ENCODE data around the gene CAMK1.
A peak's percentile ranks its signal among the peaks of the same experiment; 100 is the strongest.

The CAMK1 gene

DNA sequence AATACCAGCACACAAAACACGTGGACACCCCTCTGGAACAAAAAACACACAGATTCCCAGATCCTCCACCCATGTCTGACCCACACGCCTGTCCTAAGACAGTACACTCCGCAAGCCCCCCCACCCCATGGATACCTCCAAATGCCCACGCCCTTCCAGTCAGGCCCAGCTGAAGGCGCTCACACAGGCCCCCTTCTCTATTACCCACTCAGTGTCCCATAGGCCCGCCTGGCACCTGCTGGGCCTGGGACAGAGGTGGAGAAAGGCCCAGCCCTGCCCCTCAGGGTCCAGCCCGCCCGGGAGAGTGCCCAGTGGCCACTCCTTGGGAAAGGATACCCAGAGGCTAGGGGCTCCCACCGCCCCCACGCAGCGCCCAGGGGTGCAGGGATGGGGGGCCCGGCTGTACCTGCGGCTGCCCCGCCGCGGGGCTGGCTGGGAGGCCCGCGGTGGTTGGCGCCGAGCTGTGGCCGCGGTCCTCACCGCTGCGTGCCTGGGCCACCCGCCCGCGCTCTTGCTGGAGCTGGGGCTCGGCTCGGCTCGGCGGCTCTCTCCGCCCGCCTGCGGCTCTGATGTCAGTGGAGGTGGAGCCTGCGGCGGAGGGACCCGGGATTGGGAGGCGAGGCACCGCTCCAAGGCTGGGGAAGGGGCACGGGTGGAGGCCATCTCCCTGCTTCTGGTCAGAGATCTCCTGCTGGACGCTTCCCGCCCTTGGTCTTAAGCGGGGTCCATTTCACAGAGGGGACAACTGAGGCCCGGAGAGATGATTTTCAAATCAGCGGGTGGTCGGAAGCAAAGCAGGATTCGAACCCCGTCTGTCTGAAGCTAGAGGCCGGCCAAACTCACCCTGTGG is at the start of gene CAMK1:
CAMK1 (minus strand) TSS at position 522 of the 850 bp plus-strand sequence. CDS start 2,198 bp downstream, outside the sequence.
- DNase-seq (ENCODE audit: low read depth in 1 of 2, low spot score in 1 of 2): no peak

DNA sequence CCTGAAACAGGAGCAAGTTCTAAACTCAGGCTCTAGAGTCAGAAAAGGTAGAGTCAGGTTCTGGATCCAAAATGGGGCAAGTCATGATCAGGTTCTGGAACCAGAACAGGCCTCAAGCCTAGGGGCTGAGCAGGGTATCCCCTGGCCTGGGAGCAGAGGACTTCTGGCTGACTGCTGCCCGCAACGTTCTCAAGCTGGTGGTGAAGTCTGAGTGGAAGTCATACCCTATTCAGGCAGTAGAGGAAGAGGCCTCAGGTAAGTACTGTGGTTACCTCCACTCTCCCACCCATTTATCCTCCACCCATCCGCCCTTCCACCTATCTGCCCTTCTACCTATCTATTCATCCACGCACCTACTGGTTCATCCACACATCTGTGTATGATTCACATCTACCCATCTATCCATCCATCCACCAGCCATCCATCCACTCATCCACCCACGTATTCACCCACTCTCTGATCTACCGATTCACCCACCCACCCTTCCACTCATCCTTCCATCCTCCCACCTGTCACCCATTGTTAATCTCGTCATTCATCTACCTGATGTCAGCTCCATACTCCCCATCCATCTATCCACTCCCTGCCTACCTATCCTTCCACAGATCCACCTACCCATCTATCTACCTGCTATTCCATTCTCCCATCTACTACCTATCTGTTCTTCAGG is 49.1 kb upstream of the CAMK1 start:
- DNase-seq (ENCODE audit: low read depth in 1 of 2, low spot score in 1 of 2): no peak

DNA sequence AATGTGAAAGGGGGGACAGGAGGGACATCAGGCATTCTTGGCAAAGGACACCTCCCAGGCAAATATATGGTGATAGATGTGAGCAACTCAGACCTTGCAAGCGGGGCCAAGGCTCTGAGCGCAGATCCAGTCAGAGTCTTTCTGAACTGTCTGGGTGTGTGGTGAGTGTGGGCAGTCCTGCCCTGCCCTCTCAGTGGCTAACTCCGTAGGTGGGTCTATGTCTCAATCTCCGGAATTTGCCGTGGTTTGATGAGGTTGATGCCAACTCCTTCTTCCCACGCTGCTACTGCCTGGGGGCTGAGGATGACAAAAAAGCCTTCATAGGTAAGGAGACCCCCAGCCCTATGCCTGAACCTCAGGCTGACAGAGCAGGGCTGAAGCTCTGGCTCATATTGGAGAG is 47.7 kb upstream of the CAMK1 start:
- no peak for DNase-seq (ENCODE audit: low read depth in 1 of 2, low spot score in 1 of 2)

DNA sequence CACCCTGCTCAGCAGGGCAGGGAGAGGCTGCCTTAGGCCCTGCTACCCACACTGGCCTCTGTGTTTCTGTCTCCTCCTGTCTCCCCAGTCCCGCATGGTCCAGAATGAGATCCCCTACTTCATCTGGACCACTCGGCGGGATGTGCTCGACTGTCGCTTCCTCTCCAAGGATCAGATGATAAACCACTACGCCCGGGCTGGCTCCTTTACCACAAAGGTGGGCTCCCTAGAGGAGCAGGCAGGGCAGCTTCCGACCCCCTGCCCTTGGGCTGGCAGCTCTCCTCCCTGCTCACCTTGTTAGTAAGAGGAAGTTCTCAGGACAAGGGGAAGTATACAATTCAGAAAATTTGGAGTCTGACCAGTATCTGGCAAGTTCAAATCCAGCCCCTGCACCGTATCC is 46.2 kb upstream of the CAMK1 start:
- DNase-seq (ENCODE audit: low read depth in 1 of 2, low spot score in 1 of 2): no peak

DNA sequence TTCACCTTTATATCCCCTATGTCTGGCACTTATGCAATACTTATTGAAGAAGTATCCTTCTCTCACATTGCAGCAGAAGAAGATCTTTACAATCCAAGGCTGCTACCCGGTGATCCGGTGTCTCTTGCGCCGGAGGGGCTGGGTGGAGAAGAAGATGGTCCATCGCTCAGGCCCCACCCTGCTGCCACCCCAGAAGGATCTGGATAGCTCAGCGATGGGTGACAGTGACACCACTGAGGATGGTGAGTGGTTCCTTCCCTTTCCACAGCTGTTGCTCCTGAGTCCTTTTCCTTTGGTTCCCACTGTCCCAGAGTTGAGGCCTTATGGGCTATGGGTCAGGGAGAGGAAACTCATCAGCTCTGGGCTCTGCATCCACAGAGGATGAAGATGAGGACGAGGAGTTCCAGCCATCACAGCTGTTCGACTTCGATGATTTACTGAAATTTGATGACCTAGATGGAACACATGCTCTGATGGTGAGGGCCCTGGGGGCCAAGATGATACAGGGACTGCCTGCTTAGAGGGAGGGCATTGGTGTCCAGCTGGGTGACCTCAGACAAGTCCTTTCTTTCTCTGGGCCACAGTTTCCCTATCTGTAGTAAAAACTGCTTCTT is 43.2 kb upstream of the CAMK1 start:
- no peak for DNase-seq (ENCODE audit: low read depth in 1 of 2, low spot score in 1 of 2)

DNA sequence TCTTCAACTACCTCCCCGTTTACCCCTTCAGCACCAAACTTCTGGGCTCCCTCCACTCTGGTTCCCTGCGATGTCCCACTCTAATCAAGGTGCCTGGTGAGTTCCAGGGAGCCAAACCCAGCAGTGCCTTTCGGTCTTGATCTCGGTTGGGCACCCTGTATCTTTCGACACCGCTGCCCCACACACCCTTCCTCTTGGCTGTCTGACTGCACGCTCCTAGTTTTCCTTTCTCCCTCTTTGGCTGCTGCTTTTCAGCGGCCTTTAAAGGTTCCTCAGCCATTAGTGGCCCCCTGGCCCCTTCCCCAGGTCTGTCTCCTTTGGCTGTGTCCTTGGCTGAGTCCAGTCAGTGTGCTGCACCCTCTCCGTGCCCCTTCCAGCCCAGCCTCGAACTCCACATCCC is 41.1 kb upstream of the CAMK1 start:
- no peak for DNase-seq (ENCODE audit: low read depth in 1 of 2, low spot score in 1 of 2)

DNA sequence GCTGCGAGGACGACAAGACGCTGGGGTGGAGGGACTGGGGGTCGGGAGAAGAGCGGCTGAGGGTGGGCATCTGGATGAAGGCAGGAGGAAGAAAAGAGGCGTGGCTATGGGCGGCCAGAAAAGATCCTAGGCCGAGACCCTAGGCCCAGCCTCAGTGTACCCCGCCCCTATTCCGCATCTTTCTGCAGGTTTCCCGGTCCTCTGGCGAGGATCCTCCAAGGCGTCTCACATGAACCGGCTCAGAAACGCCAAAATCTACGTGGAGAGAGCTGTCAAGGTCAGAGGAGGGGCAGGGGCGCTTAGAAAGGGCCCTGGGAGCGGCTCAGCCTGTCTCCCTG is 40.7 kb upstream of the CAMK1 start:
- no peak for DNase-seq (ENCODE audit: low read depth in 1 of 2, low spot score in 1 of 2)

DNA sequence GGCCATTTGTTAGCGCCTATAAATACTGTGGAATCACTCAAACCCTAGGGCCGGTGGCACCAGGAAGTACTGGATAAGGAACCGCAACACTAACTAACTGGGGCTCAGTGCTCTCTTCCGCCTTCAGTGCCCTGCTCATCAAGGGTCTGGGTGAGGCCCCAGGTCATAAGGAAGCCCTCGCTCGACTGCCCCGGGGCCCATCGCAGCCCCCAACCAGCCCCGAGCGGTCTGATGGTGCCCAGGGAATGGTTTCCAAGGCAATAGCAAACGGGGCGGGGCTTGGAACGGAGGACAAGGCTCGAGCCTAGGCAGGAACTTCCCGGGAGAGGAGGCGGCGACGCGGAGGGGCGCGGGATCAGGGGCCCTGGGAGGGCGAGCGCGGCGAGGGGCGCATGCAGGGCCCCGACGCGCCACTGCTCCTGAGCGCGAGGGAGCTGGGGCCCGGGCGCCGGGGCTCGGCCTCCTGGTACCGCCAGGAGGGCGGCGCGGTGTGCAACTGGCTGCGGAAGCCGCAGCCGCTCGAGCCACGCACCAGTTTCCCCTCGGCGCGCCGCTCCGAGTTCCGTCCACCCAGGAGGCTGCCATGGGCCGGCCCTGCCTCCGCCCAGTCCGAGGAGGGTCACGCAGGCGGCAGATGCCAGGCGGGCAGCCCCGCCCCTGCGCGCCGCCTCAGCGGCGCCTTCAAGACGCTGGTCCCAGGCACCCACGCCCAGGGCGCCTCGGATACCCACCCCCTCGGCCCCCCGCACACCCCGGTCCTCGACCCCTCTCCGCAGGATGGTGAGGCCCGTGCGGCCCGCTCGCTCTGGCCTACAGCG is 40.1 kb upstream of the CAMK1 start, which contains the start of gene TTLL3:
TTLL3 (plus strand) TSS at position 648 of the 818 bp plus-strand sequence. CDS start 400 bp downstream, outside the sequence.
- DNase-seq (ENCODE audit: low read depth in 1 of 2, low spot score in 1 of 2): peak; percentile 14 to 16

DNA sequence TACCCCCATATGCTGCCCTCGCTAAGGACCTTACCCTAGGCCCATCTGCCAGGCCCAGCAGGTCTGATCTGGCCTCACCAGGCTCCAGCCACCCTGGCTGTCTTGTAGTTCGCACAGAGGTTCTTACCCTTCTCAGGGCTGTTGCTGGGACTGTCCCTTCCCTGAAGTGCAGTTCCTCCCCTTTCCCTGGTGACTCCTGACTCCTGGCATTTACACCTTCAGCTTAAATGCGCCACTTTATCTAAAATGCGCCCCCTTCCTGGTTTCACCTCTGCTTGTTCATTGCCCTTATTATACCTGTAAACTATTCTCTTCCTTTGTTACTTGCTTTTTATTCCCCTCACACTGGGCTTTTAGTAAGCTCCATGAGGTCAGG is 39.5 kb upstream of the CAMK1 start:
- no peak for DNase-seq (ENCODE audit: low read depth in 1 of 2, low spot score in 1 of 2)

DNA sequence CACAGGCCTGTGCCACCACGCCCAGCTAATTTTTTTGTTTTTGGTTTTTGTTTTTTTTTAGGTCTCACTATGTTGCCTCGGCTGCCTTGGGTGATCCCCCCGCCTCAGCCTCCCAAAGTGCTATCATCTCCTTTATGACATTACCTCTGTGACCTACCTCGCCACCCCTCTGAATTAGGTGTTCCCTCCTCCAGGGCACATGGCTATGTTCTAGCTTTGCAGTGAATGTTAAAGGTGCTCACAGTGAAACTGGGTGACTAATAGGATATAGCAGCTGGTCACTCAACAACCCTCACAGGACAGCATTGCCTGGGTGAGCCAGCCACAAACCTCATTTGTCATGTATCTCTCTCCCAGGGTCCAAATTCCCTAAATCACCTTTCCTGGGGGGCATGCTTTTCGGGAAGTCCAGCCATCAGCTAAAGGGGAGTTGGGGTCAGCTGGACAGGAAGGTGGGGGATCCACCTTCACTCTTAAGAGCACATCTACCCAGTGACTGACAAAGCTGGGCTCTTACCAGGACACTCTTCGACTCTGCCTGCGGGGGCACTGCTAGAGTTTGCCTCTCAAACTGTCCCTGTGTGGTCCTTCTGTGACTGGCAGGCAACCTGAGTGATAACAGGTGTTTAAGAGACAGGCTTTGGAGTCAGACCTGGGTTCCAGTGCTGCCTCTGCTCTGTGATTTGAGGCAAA is 38.7 kb upstream of the CAMK1 start:
- peak; percentile 23 to 36 for DNase-seq (ENCODE audit: low read depth in 1 of 2, low spot score in 1 of 2)

DNA sequence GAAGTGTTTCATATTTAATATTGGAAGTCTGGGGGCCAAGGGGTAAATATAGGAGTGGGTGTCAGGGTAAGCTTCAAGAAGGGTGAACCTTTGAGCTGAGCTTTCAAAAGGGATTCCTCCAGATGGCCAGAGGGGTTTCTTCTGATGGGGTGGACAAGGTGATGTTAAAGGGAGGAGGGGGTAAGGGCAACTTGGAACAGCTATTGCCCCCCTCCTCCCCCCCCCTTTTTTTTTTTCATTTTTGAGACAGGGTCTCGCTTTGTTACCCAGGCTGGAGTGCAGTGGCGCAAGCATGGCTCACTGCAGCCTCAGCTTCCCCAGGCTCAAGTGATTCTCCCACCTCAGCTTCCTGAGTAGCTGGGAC is 38.2 kb upstream of the CAMK1 start:
- DNase-seq (ENCODE audit: low read depth in 1 of 2, low spot score in 1 of 2): no peak

DNA sequence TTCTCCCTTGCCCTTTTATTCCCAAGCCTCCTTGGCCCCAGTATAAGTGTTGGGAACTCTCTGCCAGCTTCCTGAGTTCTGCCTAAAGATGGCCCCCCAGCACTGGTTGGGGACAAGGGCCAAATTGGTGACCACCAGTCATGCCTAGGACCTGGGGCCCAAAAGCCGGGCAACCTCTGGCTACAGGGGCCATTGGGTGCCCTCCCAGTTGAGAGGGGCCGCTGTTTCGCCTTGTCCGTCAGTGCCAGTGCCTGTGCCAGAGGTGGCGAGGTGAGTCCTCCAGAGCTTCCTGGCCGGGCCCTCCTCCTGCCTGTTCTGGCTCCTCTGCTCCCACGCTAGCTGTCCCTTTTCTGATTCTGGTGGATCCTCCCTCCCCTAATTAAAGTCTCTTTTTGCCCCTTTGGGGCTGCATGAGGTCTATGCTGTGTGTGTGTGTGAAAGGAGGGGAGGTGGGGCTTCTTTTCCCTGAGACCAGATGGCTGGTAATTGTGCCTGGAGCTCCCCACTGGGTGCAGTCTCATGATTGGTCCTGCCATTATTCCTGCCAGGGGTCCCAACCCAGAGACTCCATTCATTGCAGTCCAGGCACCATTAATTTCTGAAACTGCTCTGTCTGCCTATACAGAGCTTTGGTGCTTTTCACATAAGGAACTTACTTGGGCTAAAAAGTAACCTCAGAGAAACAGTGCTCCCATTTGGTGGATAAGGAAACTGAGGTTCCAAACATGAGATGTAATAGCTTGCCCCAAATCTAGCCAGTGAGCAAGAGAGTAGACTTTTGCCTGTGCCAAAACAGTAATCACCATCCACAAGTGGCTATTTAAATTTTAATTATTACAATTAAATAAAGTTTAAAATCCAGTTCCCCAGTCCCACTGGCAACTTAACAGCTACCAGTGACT is 37.2 kb upstream of the CAMK1 start:
- DNase-seq (ENCODE audit: low read depth in 1 of 2, low spot score in 1 of 2): no peak

DNA sequence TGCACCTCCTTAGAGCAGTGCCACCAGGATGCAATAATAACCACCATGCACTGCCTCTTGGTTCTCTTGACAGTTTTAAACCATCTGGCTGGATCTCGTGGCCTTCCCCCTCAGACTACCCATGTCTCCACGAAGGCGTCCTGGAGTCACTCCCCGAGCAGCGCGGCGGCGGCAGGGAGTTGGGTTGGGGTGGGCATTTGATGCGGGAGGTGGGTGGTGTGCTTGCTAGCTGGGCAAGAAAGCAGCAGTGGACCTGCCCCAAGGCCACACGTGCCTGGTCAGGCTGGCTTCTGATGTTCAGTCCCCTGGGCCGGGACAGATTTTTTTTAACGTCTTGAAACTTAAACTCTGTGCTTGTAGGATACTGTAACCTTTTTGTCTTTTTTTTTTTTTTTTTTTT is 36.4 kb upstream of the CAMK1 start:
- DNase-seq (ENCODE audit: low read depth in 1 of 2, low spot score in 1 of 2): no peak

DNA sequence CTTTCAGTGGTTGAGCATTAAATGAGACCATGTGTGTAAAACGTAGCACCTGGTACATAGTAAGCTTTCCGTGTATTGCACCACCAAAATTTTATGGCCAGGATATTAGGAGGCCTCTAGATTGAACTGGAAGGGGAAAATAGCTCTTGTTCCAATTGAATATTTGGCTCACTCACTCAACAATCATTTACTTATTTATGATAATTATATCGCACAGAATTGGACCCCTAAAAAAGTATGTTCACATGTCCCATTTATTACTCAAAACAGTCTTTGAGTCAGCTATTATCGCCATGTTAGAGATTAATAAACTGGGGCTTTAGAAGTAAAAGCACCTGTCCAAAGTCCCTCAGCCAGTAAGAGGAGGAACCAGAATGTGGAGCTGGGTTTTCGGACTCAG is 35.2 kb upstream of the CAMK1 start:
- DNase-seq (ENCODE audit: low read depth in 1 of 2, low spot score in 1 of 2): no peak

DNA sequence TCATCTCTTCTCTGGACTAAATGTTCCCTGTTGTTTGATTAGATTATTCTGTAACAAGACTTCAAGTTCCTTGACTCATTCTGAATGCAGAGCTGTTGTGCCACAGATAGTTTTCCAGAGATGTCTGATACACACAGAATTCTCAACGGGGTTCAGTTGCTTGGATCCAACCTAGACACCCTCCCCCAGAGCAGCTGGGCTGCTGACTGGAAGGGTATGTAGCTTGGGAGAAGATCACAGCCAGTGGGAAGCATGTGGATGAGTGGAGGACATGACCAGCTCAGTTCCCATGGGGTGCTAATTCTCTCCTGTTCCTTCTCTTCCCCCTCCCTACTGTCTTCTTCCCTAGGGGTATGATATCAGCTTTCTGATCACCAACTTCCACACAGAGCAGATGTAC is 33.7 kb upstream of the CAMK1 start:
- DNase-seq (ENCODE audit: low read depth in 1 of 2, low spot score in 1 of 2): no peak

DNA sequence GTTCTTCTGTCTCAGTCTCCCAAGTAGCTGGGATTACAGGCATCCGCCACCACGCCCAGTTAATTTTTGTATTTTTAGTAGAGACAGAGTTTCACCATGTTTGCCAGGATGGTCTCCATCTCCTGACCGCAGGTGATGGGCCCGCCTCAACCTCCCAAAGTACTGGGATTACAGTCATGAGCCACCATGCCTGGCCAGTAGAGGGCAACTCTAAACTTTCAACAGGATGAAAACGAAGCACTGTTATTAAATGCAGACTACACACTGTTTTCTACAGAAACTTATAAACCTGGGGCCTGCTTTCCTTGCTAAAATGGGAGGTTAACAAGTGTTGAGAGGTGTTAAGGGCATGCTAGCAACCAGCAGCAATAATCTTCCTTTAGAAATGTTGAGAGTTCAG is 30.8 kb upstream of the CAMK1 start:
- no peak for DNase-seq (ENCODE audit: low read depth in 1 of 2, low spot score in 1 of 2)

DNA sequence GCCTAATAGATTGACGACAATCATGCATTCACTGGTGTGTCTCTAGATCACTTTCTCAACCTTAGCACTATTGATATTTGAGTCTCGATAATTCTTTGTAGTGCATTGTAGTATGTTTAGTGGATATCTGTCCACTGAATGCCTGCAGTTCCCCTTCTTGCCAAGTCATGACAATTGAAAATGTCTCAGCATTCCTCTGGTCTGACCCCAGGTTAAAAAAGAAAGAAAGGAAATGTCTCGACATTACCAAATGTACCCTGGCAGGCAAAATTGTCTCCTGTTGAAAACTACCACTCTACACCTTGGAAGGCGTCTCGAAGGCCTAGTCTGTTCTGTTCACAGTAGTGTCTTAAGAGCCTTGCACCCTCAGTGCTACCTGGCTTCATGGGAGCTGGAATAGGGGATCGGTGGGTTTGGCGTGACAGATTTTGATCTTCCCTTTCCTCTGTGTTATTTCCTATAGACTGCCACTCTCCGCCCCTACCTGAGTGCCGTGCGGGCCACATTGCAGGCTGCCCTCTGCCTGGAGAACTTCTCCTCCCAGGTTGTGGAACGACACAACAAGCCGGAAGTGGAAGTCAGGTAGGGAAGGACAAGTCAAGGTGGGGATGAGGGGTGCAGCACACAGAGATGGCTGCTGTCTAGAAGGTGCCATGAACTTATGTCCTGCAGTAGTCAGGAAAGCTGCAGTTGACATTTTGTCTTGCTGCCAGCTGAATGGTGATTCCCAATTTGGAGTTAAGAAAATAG is 27.6 kb upstream of the CAMK1 start:
- no peak for DNase-seq (ENCODE audit: low read depth in 1 of 2, low spot score in 1 of 2)

DNA sequence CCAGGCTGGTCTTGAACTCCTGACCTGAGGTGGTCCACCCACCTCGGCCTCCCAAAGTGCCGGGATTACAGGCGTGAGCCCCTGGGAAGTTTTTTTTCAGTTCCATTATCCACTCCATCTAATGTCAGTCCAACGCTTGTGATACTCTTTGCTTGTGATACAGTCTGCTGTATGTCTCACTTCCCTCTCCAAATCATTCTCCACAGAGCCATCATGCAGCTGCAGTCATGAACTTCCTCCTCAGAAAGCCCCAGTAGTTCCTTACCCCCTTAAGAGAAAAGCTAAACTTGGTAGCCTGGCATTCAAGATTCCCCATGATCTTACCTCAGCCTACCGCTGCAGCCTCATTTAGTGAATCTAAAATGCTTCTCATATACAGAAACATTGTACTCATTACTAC is 25.5 kb upstream of the CAMK1 start:
- no peak for DNase-seq (ENCODE audit: low read depth in 1 of 2, low spot score in 1 of 2)

DNA sequence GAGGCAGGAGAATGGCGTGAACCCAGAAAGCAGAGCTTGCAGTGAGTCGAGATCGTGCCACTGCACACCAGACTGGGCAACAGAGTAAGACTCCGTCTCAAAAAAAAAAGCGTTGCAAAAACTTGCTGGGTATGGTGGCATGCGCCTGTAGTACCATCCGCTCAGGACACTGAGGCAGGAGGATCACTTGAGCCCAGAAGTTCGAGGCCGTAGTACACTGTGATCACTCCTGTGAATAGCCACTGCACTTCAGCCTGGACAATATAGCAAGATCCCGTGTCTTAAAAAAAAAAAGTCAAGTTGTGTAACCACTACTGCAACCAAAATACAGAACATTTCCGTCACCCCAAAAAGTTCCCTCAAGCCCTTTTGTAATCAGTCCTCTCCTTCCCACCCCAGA is 24.7 kb upstream of the CAMK1 start:
- DNase-seq (ENCODE audit: low read depth in 1 of 2, low spot score in 1 of 2): no peak

Data from activated CD4-positive, alpha-beta T cell treated with anti-CD3 and anti-CD28 coated beads, Interleukin-2, amount 50 U/mL, for 24 hours (primary cell).